ENCODE measurements around the gene TRAF2.

Gene TRAF2

GRCh38 chr9:136937186-136938001 lies 51.1 kb downstream of the TRAF2 start:
- no peak for DNase-seq (ENCODE audit: low read depth)

- DNase-seq (ENCODE audit: low read depth) = no peak
Observed at GRCh38 chr9:136939431-136939995, 53.2 kb downstream of the TRAF2 start.

DNA sequence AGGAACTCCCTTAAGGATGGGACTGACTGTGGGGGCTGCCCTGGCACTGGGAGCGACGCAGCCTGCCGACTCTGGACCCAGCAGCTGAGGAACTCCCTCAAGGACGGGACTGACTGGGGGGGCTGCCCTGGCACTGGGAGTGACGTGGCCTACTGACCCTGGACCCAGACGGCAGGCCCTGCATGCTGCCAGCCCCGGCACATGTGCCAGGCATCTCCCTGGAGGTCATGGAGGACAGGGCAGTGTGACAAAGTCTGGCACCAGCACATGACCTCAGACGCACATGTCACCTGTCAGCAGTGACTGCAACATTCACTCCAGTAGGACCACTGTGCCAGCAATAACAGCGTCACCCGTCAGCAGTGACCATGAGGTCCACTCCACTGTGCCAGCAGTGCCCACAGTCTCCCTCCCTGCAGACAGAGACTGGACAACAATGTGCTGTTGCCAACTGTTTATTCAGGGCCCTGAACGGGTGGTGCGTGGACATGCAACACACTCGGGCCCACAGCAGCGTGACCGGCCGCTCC lies 53.7 kb downstream of the TRAF2 start:
- DNase-seq (ENCODE audit: low read depth) = no peak

- no peak for DNase-seq (ENCODE audit: low read depth)
Observed at GRCh38 chr9:136940526-136941230, 54.4 kb downstream of the TRAF2 start.

DNA sequence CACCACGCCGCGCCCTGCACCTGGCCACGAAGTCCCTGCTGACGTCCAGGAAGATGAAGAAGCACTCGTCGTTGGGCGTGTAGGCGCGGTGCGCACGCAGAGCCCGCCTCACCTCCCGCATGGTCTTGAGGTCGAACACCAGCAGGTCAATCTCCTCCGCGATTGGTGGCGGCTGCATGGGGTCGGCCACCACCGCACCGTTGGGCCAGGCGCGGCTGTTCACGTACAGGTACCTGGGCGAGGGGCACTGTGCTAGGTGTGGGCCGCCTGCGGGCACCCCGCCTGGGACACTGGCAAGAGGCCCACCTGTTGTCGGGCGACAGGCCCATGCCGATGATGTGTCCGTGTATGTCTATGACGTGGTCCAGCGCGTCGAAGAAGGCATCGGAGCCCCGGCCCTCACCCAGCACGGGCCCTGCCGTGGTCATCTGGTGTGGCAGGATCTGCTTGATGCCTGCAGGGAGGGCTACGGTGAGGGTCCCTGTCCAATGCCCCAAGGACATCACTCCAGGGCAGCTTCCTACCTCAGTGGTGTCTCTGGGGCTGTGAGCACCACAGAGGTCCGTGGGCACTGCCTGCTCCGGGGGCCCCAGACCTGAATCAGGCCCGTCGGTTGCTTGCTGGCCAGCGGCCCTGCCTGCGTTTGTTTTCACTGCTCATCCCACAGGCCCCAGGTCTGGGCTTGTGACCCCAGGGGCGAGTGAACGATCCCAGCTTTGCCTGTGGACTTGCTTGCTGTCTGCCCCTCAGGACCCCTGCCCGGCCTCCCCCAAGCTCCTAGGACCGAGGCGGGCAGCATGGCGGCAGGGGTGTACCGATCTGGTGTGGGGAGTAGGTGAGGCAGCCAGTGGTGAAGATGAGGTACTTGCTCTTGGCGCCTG lies 55.2 kb downstream of the TRAF2 start:
- no peak for DNase-seq (ENCODE audit: low read depth)

- DNase-seq (ENCODE audit: low read depth) = no peak
Observed at GRCh38 chr9:136942112-136942880, 56.0 kb downstream of the TRAF2 start.

DNA sequence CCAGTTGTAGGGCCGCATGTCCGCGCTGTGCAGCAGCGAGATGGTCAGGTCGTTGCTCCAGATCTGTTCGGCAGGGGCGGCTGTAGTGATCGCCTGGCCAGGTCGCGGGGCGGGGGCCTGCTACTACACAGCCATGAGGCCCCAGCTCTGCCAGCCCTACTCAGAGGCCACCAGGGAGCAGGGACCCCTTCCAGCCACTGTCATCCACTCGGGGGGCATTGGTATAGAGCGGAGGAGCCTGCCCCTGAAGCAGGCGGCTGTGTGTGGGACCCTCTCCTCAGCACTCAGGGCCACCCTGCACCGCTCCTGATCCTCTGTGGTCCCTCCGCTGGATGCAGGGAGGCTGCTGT lies 56.5 kb downstream of the TRAF2 start:
- no peak for DNase-seq (ENCODE audit: low read depth)

- DNase-seq (ENCODE audit: low read depth) = peak; percentile 37
Observed at GRCh38 chr9:136943291-136944211, 57.2 kb downstream of the TRAF2 start.

DNA sequence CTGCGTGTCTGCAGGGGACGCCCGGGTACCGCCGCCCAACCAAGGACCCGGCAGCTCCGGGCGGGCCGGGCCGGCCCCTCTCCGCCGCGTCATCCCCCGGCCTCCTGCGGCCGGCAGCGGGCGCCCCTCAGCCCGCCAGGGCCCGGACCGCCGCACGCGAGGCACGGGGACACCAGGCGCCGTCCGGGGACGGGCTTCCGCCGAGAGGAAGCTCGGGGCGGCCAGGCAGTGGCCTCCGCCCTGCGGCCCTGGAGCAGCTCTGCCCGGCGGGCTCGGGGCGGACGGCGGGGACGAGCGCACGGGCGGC lies 57.8 kb downstream of the TRAF2 start:
- no peak for DNase-seq (ENCODE audit: low read depth)

DNA sequence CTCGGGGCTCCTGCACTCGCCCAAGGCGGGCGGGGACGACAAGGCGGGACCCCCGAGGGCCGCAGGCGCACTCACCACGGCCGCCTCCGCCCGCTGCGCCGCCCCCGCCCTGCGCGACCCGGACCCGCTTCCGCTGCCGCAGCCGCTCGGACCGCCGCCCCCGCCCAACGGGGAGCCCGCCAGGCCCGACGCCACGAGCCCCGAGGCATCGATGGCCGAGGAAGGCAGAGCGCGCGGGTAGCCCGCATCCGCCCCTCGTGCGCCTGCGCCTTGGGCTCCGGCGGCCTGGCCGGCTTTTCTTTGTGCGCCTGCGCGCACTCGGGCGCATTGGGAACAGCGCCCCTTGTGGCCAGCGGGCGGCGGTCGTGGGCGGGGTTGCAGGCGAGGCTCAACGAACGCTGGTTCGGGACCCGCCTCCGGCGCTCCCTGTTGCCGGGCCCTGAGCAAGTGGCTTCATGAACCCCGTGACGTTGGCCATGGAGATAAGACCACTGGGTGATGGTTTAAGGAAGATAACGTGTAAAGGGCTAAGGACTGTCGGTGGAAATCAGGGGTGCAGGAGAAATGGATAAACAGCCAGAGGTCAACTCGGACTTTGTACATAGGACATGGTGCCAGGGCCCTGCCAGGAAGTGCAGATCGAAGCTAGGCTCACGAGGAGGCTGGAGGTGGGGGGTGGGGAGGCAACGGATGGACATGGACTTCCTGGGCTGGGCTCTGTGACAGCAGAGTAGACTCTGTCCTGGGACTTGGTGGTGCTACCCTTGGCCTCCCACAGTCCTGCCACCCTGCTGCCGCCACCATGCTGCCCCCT lies 58.4 kb downstream of the TRAF2 start, which contains the start of the genes C8G and FBXW5:
TSS of gene C8G (plus strand) at position 725 of the 814 bp plus-strand sequence. CDS start at position 803, 78 bp downstream.
TSS of gene FBXW5 (minus strand) at position 220 of the 814 bp plus-strand sequence. CDS start 655 bp downstream, outside the sequence.
- DNase-seq (ENCODE audit: low read depth) = peak; percentile 98

DNA sequence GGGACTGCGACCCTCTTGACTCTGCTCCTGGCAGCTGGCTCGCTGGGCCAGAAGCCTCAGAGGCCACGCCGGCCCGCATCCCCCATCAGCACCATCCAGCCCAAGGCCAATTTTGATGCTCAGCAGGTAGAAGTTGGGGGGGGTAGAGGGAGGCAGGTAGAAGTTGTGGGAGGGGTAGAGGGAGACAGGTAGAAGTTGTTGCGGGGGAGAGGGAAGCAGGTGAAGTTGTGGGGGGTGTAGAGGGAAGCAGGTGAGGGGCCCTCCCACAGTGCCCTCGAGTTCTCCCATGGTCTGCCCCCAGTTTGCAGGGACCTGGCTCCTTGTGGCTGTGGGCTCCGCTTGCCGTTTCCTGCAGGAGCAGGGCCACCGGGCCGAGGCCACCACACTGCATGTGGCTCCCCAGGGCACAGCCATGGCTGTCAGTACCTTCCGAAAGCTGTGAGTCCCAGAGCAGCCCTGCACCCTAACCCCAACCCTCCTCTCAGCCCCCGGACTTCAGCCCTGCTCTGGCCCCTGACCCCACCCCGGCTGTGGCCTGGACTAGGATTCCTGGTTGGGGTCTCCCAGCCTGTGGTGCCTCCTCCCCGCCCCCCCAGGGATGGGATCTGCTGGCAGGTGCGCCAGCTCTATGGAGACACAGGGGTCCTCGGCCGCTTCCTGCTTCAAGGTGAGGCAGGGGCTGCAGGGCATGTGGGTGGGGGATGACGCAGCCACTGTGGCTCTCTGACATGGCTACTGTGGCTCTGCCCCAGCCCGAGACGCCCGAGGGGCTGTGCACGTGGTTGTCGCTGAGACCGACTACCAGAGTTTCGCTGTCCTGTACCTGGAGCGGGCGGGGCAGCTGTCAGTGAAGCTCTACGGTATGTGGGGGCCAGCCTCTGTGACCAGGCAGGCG lies 59.3 kb downstream of the TRAF2 start:
- DNase-seq (ENCODE audit: low read depth) = no peak

- DNase-seq (ENCODE audit: low read depth) = no peak
Observed at GRCh38 chr9:136946228-136947027, 60.1 kb downstream of the TRAF2 start.

DNA sequence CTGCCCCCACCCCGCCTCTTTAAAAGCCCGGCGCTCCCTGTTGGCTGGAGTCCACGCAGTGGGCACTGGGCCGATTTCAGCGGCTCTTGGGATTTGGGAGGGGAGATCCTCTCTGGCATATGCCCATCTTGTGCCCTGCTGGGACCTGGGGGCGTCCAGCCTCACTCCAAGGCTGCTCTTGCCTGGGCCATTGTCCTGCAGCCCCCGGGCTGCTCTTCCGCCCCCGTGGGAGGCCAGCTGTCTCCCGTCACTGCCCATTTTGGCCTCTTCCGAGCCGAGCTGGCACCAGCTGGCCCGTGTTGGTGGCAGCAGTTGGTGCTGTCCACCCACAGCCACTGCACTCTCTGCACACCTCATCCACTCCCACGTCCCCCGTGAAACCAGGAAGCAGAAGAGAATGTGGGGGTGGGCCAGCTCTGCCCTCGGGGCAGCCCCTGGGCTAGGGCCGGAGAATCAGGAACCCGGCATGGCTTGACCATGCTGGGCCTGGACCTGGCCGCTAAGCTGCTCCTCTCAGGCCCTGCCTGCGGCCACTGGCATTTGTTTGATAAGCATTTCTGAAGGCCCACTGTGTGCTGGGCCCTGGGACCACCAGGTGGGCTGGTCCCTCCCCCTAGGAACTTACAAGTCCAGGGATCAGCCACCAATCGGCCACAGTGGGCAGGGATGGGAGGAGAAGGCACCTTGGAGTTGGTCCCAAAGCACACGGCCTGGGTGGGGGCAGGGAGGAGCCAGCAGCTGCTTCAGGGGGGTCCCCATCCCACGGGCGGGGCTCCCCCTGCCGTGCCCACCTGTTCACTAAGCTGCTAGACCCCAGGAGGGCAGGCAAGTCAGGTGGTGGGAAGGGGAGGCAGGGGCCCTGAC lies 60.9 kb downstream of the TRAF2 start:
- no peak for DNase-seq (ENCODE audit: low read depth)

DNA sequence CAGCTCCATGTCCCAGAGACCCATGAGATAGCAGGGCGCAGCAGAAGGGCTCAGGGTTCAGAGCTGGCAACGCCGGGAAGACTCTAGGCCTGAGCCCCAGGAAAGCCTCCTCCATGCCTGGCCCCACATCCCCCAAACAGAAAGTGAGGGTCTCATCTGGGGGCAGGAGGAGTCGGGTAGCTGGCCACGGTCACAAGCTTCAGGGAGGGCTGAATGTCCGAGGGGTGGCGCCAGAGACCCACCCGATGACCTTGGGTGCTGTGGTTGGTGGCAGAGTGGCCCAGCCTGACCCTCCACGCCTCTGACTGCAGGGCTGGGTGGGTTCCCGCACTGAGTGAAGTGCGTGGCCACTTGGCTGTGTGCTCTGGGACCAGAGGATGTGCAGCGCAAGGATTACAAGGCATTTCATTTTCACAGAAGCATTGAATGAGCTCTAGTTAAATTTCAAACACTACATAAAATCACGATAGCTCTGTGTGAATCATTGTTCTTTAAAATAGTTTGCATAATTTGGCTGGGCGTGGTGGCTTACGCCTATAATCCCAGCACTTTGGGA lies 61.7 kb downstream of the TRAF2 start:
- DNase-seq (ENCODE audit: low read depth) = no peak

DNA sequence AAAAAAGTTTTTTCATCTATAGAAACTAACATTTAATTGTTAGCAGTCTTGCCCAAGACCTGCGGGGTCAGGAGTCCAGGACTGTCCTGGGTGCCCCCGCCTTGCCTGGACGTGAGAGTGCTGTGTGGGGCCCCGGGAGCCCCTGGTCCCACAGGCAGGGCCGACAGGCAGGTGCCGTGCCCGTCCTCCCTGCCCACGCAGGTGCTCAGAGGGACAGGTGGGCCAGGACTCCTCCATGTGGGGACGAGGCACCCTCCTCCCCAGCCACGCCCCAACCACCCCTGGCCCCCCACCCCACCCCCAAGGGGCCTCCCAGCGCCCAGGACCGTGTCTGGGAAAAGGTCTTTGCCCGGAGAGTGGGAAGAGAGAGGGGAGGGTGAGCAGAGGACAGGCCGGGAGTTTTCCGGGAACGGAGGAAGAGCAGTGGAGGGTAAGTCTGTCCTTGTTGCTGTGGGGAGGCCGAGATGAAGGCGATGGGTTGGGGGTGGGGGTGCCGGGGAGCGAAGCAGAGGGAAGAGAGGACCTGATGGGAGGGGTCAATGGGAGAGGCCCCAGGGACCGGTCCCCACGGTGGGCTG lies 63.0 kb downstream of the TRAF2 start:
- no peak for DNase-seq (ENCODE audit: low read depth)

Measured in activated T-cell treated with anti-CD3 and anti-CD28 coated beads for 48 hours (primary cell).